LNCaP clone FGC (cell line): ENCODE results near the gene FRMD4A.

Experiments used
- DNase-seq: peaks from one replicate; pipeline ENCODE4 v3.0.0-alpha.2; 2011; ENCODE audit warnings: low read depth
- H3K4me3 ChIP-seq: 2 replicates; pipeline ENCODE4 v1.5.1; 2011; ENCODE audit warnings: mild to moderate bottlenecking, low read depth, low read length, control low read depth
- CTCF ChIP-seq: IDR thresholded peaks from 2 replicates; pipeline ENCODE4 v1.5.1; 2012; ENCODE audit warnings: mild to moderate bottlenecking; ENCODE audit not compliant: control insufficient read depth, insufficient read depth; ENCODE audit errors: extremely low read depth

The FRMD4A gene

GRCh38 chr10:14371581-14371980 lies 40.9 kb upstream of the FRMD4A start:
- DNase-seq = no peak
- H3K4me3 ChIP-seq = no peak overlapping the region
- TF ChIP-seq CTCF = no peak

GRCh38 chr10:14370894-14371293 lies 40.2 kb upstream of the FRMD4A start:
- no peak for DNase-seq
- TF ChIP-seq CTCF = no peak
- no peak overlapping the region for H3K4me3 ChIP-seq

- no peak for TF ChIP-seq CTCF
- H3K4me3 ChIP-seq = no peak overlapping the region
- DNase-seq = no peak
Observed at GRCh38 chr10:14369906-14370305, 39.2 kb upstream of the FRMD4A start.

- no peak for TF ChIP-seq CTCF
- no peak overlapping the region for H3K4me3 ChIP-seq
- DNase-seq = no peak
Observed at GRCh38 chr10:14366760-14367159, 36.0 kb upstream of the FRMD4A start.

- no peak for DNase-seq
- H3K4me3 ChIP-seq = no peak overlapping the region
- TF ChIP-seq CTCF = no peak
Observed at GRCh38 chr10:14365266-14365665, 34.5 kb upstream of the FRMD4A start.

- H3K4me3 ChIP-seq = no peak overlapping the region
- TF ChIP-seq CTCF = no peak
- no peak for DNase-seq
Observed at GRCh38 chr10:14362104-14362503, 31.4 kb upstream of the FRMD4A start.

- TF ChIP-seq CTCF = no peak
- no peak for DNase-seq
- no peak overlapping the region for H3K4me3 ChIP-seq
Observed at GRCh38 chr10:14360961-14361360, 30.2 kb upstream of the FRMD4A start.
